ENCODE data around the gene KBTBD2.
"Not testable (repeated sequence)": the region's sequence is repeated elsewhere in the genome, so short reads cannot be mapped to it uniquely, and the experiment has no call there.

KBTBD2 gene

DNA sequence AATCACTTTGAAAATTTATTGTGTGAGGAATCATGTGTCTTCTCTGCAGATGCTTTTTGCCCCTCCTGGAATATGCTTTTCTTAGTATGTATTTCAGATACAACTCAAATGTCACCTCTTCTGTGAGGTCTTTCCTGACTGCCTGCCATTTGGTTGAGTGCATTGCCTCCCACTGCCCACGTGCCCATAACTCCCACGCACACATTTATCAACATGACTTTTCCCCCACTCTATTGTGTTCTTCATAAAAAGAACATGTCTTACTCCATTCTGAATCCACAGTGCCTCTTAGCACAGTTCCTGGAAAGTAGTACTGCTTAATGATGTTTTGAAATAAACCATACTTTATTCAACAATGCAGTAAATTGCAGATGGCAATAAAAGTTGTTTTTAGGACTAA is 42.9 kb downstream of the KBTBD2 start:
- DNase-seq: not testable (repeated sequence)

DNA sequence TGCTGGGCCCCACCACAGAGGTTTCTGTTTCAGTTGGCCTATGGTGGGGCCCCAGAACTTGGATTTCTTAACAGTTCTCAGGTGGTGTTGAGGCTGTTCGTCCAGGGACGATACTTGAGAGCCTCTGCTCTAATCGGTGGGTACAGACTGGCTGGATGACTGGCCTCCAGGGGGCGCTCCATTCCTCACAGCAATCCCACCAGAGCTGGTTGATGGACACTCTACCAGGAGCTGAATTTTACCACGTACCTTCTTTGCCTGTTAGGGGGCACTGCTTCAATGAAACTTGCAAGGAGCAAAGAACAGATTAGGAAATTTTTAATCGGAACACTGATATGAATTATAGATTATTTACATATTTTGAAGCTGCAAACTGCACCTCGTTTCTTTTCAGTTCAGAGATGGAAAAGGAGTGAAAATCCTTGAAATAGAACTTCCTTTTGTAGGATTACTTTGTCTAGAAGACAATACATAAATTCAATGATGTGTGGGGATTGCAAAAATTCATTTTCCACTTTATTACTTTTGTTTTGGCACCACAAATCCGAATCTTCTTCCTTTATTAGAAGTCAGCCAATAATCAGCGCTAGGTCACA is 44.8 kb downstream of the KBTBD2 start:
- DNase-seq: peak; percentile 84 to 89

DNA sequence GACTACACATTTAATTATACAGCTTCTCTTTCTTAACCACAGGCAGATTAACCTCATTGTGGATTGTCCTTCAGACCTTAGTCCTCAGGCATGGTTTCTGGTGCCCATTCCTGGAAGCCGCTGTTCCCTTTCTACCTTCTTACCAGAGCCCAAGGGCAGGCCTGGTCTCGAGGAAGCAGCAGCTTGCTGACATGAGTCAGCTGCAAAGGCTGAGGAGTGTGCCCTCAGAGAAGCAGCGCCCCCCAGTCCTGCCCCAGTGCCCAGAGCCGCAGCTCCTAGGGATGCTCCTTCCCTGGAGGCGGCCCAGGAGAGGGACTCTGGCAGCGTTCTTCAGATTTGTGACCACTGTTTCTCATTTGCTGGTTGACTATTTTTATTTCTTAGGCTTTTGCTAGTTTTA is 46.8 kb downstream of the KBTBD2 start:
- DNase-seq: not testable (repeated sequence)

DNA sequence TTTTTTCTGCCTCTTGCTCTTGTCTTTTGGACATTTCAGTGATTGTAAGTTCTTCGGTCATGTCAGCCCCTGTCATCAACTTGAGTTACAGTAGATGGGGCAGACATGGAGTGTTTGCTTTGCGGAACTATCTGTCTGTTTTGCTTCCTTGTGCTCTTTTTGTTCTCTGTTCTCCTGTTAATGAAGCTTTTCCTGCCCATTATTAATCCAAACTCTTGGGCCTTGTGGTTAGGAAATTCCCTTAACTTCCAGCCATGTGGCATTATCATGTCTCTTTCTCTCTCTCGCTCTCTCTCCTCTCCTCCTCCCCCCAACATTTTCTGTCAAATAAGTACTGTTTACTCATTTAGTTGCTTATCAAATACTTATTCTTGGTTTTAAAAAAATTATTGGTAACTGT is 47.8 kb downstream of the KBTBD2 start:
- DNase-seq: not testable (repeated sequence)

DNA sequence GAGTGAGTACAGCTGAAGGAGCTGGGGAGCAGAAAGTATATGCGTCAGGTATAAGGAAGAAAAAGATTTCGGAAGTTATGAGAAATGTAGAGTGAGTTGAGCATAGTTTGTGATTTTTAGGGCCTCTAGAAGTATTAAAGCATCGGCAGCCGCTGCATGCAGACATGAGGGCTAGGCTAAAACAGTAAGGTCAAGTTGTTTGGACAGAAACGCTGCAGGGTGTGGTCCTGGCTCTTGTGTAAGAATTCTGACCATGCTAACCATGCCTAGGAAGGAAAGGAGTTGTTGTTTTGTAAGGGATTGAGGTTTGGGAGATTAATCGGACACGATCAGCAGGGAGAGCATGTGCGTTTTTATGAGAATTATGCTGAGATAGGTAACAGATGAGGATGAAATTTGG is 51.7 kb downstream of the KBTBD2 start:
- not testable (repeated sequence) for DNase-seq

DNA sequence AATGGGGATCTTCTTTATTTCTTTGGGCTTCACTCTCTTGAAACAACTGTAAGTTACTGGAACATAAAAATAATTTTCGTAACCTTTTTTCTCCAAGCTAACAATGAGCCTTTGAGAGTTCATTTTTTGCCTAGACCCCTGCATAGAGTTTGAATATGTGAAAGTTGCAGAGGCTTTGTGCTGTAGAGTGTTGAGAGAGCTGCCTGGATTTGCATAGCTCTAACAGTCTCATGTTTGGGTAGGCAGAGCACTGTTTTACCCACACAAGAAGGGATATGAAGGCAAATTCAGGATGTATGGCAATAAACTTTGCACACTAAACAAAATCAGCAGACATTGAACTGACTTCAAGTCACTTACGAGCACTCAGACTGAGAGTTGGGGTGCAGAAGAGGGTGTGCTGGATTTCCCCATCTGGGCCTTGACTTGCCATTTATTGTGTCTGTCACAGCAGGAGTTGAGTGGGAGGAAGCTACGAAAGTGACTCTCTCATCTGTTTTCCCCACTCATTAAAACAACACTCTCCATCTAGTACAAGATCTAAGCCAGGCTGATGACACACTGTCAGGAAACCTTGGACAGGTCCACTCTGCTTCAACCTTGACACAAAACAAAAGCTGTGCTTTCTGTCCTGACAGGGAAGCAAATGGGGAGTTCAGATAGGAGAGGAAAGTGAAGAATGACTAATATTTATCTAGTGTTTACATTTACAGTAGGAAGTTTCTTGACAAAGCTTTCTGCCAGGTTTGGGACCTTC is 62.4 kb downstream of the KBTBD2 start:
- DNase-seq: not testable (repeated sequence)

All from stimulated activated CD4-positive, alpha-beta T cell treated with anti-CD3 and anti-CD28 coated beads, Interleukin-4, amount 100 ng/mL, for 4 hours (primary cell).